ENCODE data around the gene GAS7.

- TF ChIP-seq CTCF (IDR thresholded peaks at IDR 0.05 in 2 of 3, conservative IDR thresholded peaks at IDR 0.05 in 1 of 3; ENCODE audit: borderline replicate concordance in 1 of 3, insufficient read depth in 1 of 3, low read depth in 2 of 3, low read length in 2 of 3) = no peak
- no peak for TF ChIP-seq POLR2AphosphoS5 (IDR thresholded peaks at IDR 0.05; ENCODE audit: low read depth, low read length)
- no peak for TF ChIP-seq SIN3A (IDR thresholded peaks at IDR 0.05; ENCODE audit: low read depth)
- no peak for TF ChIP-seq EGR1 (IDR thresholded peaks at IDR 0.05; ENCODE audit: low read depth)
- TF ChIP-seq ZNF274 (IDR thresholded peaks at IDR 0.05; ENCODE audit: low read depth, low read length) = no peak
- TF ChIP-seq EZH2phosphoT487 (IDR thresholded peaks at IDR 0.05; ENCODE audit: borderline replicate concordance) = no peak
- no peak for TF ChIP-seq EZH2 (IDR thresholded peaks at IDR 0.05)
- no peak for TF ChIP-seq CEBPB (IDR thresholded peaks at IDR 0.05; ENCODE audit: low read depth)
- TF ChIP-seq YY1 (IDR thresholded peaks at IDR 0.05; ENCODE audit: extremely low read depth, insufficient replicate concordance, low read depth, low read length) = no peak
- no peak for TF ChIP-seq ATF3 (IDR thresholded peaks at IDR 0.05)
Measured at GRCh38 chr17:9912121-9913099, 286.0 kb downstream of the GAS7 start.

All from HCT116 (cell line).